ENCODE data around the gene MBNL2. TPM values are rescaled to one million over a fixed set of nuclear protein-coding genes. Genes with fewer than 3 reads are reported as not detected.
A peak's percentile ranks its signal among the peaks of the same experiment; 100 is the strongest.

MBNL2 gene
- total and polyA plus RNA-seq, 2 of the 4 experiments (the other 2 are of a cell fraction): 26.9 to 103 TPM

DNA sequence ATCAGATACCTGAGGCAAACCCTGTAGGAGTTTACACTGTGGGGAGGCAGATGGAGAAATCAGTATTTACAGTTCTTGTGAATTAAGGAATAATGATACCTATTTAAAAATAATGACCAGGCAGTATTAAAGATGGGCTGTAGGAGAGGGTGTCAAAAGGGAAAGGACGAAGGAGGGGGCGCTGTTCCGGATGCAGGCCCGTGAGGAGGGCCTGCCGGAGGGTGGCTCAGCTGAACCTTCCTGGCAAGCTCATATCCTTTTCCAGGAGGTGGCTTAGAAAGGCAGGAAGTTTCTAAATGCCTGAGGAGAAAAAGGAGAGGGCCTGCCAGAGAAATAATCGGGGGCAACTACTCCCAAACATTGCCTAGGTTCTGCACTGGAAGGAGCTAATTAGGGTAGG lies 46.6 kb downstream of the MBNL2 start:
- 0 out of 2 replicates have a peak, but pooled peaks have one; percentile 9 for ATAC-seq (ENCODE audit: low read depth)

More for the DNA sequence above, 46.6 kb downstream of the MBNL2 start:
- H3K79me1 ChIP-seq (ENCODE audit: low read depth in 1 of 2, low read length in 2 of 2): peaks cover 35 to 69% of the 10 kb centered on the region in 2 experiments
- H4K91ac ChIP-seq (ENCODE audit: insufficient read depth, low read depth, low read length): no peak overlapping the region
- H2BK120ac ChIP-seq (ENCODE audit: low read depth, low read length): no peak overlapping the region
- H3K23ac ChIP-seq (ENCODE audit: low read depth, low read length): no peak overlapping the region
- H3K36me3 ChIP-seq (ENCODE audit: control insufficient read depth, insufficient read depth, low read length): peaks cover 4% of the 10 kb centered on the region; the same call in 1 of the 2 replicates
- TF ChIP-seq, protein P1, sequence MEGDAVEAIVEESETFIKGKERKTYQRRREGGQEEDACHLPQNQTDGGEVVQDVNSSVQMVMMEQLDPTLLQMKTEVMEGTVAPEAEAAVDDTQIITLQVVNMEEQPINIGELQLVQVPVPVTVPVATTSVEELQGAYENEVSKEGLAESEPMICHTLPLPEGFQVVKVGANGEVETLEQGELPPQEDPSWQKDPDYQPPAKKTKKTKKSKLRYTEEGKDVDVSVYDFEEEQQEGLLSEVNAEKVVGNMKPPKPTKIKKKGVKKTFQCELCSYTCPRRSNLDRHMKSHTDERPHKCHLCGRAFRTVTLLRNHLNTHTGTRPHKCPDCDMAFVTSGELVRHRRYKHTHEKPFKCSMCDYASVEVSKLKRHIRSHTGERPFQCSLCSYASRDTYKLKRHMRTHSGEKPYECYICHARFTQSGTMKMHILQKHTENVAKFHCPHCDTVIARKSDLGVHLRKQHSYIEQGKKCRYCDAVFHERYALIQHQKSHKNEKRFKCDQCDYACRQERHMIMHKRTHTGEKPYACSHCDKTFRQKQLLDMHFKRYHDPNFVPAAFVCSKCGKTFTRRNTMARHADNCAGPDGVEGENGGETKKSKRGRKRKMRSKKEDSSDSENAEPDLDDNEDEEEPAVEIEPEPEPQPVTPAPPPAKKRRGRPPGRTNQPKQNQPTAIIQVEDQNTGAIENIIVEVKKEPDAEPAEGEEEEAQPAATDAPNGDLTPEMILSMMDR (conservative IDR thresholded peaks at IDR 0.05; ENCODE audit: low read depth, low read length): 0 out of 2 replicates have a peak, but pooled peaks have one; percentile 16
- no peak for TF ChIP-seq MXI1 (IDR thresholded peaks at IDR 0.05; ENCODE audit: borderline replicate concordance, low read depth, low read length)
- BruUV-seq (replicated peaks): no TSS peak
- H3K4me3 ChIP-seq (ENCODE audit: insufficient read depth, low read depth, low read length): no peak overlapping the region
- no peak overlapping the region for H2AFZ ChIP-seq (replicated peaks; ENCODE audit: low read length, poor library complexity)
- H3K27me3 ChIP-seq (ENCODE audit: control insufficient read depth, insufficient read depth, low read length): no peaks in the 10 kb centered on the region
- in situ Hi-C loops (cut with MboI; ENCODE audit: low sequenced_read_pairs) (no loop called here), intact Hi-C loops (cut with micrococcal nuclease) (no loop called here), dilution Hi-C loops (cut with HindIII; ENCODE audit: low sequenced_read_pairs, unreplicated experiment) (no loop called here)
- POLR2A ChIA-PET (ENCODE audit: unreplicated experiment): no interaction called here
- no CpG with 5 or more reads among the region's 6 CpGs for WGBS, 2 experiments (ENCODE audit: extremely low coverage in 2 of 2, insufficient read length in 1 of 2)
- no peak overlapping the region; the same call in 1 of the 2 replicates for H3K18ac ChIP-seq (ENCODE audit: low read depth, low read length)
- no peak overlapping the region for H2BK20ac ChIP-seq (ENCODE audit: low read depth, low read length)
- no peak for DNase-seq
- H3K9ac ChIP-seq (ENCODE audit: low read depth, low read length): no peak overlapping the region
- H2AK5ac ChIP-seq (ENCODE audit: low read depth, low read length): no peak overlapping the region
- peaks cover 25% of the 10 kb centered on the region for H3K4me1 ChIP-seq (ENCODE audit: control insufficient read depth, insufficient read depth, low read length)
- H4K8ac ChIP-seq (ENCODE audit: low read depth in 2 of 2, low read length in 2 of 2): peak overlapping the region in 1 of 2 experiments; percentile 39; a peak in 1 of 4 replicates
- no peak overlapping the region for H3K4ac ChIP-seq (ENCODE audit: low read depth, low read length)
- no peak overlapping the region for H2AK9ac ChIP-seq (replicated peaks; ENCODE audit: low read depth, low read length, poor library complexity)
- no peaks in the 10 kb centered on the region for H3K9me3 ChIP-seq (ENCODE audit: control insufficient read depth, insufficient read depth, low read length)
- no peak overlapping the region for H3K14ac ChIP-seq (replicated peaks; ENCODE audit: low read depth, low read length)
- no peak overlapping the region for H3K56ac ChIP-seq (ENCODE audit: extremely low read depth, insufficient read depth, low read length)
- no peak overlapping the region for H2BK15ac ChIP-seq (ENCODE audit: low read depth, low read length)
- no peak overlapping the region for H4K5ac ChIP-seq (ENCODE audit: low read depth, low read length)
- 0 out of 2 replicates have a peak overlapping the region, but pooled peaks have one; percentile 15 for H3K27ac ChIP-seq (ENCODE audit: insufficient read depth, low read length)
- no peak overlapping the region for H2BK5ac ChIP-seq (ENCODE audit: low read depth, low read length, poor library complexity, severe bottlenecking)
- peaks cover 23% of the 10 kb centered on the region for H3K9me1 ChIP-seq (ENCODE audit: insufficient read depth, low read length)
- CTCF ChIA-PET: interaction anchor here (1.5 kb wide), 1 partner anchor 159 kb away, joined by 3 read pairs; no protein-coding TSS in a partner anchor
- no peak overlapping the region for H3K4me2 ChIP-seq (ENCODE audit: low read depth, low read length)
- peaks cover 12% of the 10 kb centered on the region; the same call in 1 of the 2 replicates for H4K20me1 ChIP-seq (ENCODE audit: insufficient read depth, low read length)

Measured in IMR-90 (cell line).